22Rv1 (cell line): ENCODE measurements around the gene SMIM44.
A peak's percentile ranks its signal among the peaks of the same experiment; 100 is the strongest.

Experiments used
- H3K27ac ChIP-seq: fragments of 450-650 bp; 2 replicates; pipeline ENCODE4 v1.5.1; 2017
- CTCF ChIP-seq: fragments of 450-650 bp; IDR thresholded peaks from 2 replicates; pipeline ENCODE4 v1.5.1; 2017; ENCODE audit warnings: mild to moderate bottlenecking
- ZFX ChIP-seq: fragments of 450-650 bp; IDR thresholded peaks from 2 replicates; pipeline ENCODE4 v1.6.1; 2017; ENCODE audit warnings: antibody characterized with exemption, borderline replicate concordance

SMIM44 gene

GRCh38 chr19:3503036-3503572 is 19.9 kb upstream of the SMIM44 start:
- no peak overlapping the region for H3K27ac ChIP-seq
- TF ChIP-seq ZFX (no peak), CTCF (no peak)

GRCh38 chr19:3501780-3502179 is 18.5 kb upstream of the SMIM44 start:
- TF ChIP-seq ZFX (no peak), CTCF (no peak)
- H3K27ac ChIP-seq: no peak overlapping the region

- TF ChIP-seq CTCF (no peak), ZFX (no peak)
- peak within 1 kb of the TSS; percentile 89 for H3K27ac ChIP-seq
Observed at GRCh38 chr19:3500429-3501101, 17.3 kb upstream of the SMIM44 start, which contains the start of gene DOHH. Gene DOHH, minus strand, starts transcription at chr19:3500674. Its CDS starts 3,860 bp downstream, at chr19:3496814.

GRCh38 chr19:3499738-3500428 is 16.6 kb upstream of the SMIM44 start:
- H3K27ac ChIP-seq: peak overlapping the region; percentile 89
- no peak for TF ChIP-seq CTCF

GRCh38 chr19:3497757-3498520 is 14.7 kb upstream of the SMIM44 start:
- no peak overlapping the region for H3K27ac ChIP-seq
- no peak for TF ChIP-seq CTCF
- TF ChIP-seq ZFX: no peak

GRCh38 chr19:3496392-3497273 is 13.4 kb upstream of the SMIM44 start:
- no peak overlapping the region for H3K27ac ChIP-seq
- no peak for TF ChIP-seq ZFX
- TF ChIP-seq CTCF: no peak
